ENCODE results near the gene SLC4A7.
"Not testable (repeated sequence)": the region's sequence is repeated elsewhere in the genome, so short reads cannot be mapped to it uniquely, and the experiment has no call there.

Gene SLC4A7

DNA sequence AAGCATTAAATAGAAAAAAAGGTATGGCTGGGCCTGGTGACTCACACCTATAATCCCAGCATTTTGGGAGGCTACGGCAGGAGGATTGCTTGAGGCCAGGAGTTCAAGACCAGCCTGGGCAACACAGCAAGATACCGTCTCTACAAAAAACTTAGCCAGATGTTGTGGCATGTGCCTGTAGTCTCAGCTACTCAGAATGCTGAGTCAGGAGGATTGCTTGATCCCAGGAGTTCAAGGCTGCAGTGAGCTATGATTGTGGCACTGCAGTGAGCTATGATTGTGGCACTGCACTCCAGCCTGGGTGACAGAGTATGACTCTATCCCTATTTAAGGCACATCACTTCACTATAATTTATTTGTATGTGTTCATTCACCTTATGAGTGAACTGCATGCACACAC is 54.3 kb downstream of the SLC4A7 start:
- DNase-seq (ENCODE audit: low read depth): no peak
- TF ChIP-seq, protein P1, sequence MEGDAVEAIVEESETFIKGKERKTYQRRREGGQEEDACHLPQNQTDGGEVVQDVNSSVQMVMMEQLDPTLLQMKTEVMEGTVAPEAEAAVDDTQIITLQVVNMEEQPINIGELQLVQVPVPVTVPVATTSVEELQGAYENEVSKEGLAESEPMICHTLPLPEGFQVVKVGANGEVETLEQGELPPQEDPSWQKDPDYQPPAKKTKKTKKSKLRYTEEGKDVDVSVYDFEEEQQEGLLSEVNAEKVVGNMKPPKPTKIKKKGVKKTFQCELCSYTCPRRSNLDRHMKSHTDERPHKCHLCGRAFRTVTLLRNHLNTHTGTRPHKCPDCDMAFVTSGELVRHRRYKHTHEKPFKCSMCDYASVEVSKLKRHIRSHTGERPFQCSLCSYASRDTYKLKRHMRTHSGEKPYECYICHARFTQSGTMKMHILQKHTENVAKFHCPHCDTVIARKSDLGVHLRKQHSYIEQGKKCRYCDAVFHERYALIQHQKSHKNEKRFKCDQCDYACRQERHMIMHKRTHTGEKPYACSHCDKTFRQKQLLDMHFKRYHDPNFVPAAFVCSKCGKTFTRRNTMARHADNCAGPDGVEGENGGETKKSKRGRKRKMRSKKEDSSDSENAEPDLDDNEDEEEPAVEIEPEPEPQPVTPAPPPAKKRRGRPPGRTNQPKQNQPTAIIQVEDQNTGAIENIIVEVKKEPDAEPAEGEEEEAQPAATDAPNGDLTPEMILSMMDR (IDR thresholded peaks at IDR 0.05; ENCODE audit: low read length, missing control alignments): no peak
- H3K4me3 ChIP-seq (replicated peaks; ENCODE audit: low read depth, low read length): no peak overlapping the region

GRCh38 chr3:27428446-27428845 is 55.7 kb downstream of the SLC4A7 start:
- H3K4me3 ChIP-seq (replicated peaks; ENCODE audit: low read depth, low read length): no peak overlapping the region
- no peak for DNase-seq (ENCODE audit: low read depth)
- TF ChIP-seq, protein P1 (IDR thresholded peaks at IDR 0.05; ENCODE audit: low read length, missing control alignments): no peak

DNA sequence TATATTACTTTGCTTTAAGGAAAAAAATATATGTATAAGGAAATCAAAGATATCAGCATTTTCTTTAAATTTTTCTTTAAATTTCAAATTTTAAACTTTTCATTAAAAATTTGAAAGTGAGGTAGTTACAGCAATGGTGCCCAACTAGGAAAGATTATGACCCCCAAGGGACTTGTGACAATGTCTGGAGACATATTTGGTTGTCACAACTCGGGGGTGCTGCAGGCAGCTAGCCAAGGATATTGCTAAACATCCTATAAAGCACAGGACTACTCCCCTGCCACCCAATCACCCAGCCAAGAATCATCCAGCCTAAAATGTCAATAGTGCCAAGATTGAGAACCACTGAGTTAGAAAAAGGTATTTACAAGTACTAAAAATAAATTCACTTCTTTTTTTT is 57.3 kb downstream of the SLC4A7 start:
- DNase-seq (ENCODE audit: low read depth): no peak
- TF ChIP-seq, protein P1 (IDR thresholded peaks at IDR 0.05; ENCODE audit: low read length, missing control alignments): no peak
- no peak overlapping the region for H3K4me3 ChIP-seq (replicated peaks; ENCODE audit: low read depth, low read length)

- TF ChIP-seq, protein P1 (IDR thresholded peaks at IDR 0.05; ENCODE audit: low read length, missing control alignments): no peak
- no peak for DNase-seq (ENCODE audit: low read depth)
- H3K4me3 ChIP-seq (replicated peaks; ENCODE audit: low read depth, low read length): no peak overlapping the region
Observed at GRCh38 chr3:27425896-27426565, 58.2 kb downstream of the SLC4A7 start.

- not testable (repeated sequence) for H3K4me3 ChIP-seq (replicated peaks; ENCODE audit: low read depth, low read length); DNase-seq (ENCODE audit: low read depth)
Observed at GRCh38 chr3:27424812-27425521, 59.2 kb downstream of the SLC4A7 start.

GRCh38 chr3:27423463-27423862 is 60.7 kb downstream of the SLC4A7 start:
- peak; percentile 52 for DNase-seq (ENCODE audit: low read depth)
- TF ChIP-seq, protein P1 (IDR thresholded peaks at IDR 0.05; ENCODE audit: low read length, missing control alignments): no peak
- H3K4me3 ChIP-seq (replicated peaks; ENCODE audit: low read depth, low read length): no peak overlapping the region

GRCh38 chr3:27422617-27423016 is 61.6 kb downstream of the SLC4A7 start:
- H3K4me3 ChIP-seq (replicated peaks; ENCODE audit: low read depth, low read length): no peak overlapping the region
- no peak for DNase-seq (ENCODE audit: low read depth)
- TF ChIP-seq, protein P1 (IDR thresholded peaks at IDR 0.05; ENCODE audit: low read length, missing control alignments): no peak
